ENCODE results near the gene MRAS.

DNA sequence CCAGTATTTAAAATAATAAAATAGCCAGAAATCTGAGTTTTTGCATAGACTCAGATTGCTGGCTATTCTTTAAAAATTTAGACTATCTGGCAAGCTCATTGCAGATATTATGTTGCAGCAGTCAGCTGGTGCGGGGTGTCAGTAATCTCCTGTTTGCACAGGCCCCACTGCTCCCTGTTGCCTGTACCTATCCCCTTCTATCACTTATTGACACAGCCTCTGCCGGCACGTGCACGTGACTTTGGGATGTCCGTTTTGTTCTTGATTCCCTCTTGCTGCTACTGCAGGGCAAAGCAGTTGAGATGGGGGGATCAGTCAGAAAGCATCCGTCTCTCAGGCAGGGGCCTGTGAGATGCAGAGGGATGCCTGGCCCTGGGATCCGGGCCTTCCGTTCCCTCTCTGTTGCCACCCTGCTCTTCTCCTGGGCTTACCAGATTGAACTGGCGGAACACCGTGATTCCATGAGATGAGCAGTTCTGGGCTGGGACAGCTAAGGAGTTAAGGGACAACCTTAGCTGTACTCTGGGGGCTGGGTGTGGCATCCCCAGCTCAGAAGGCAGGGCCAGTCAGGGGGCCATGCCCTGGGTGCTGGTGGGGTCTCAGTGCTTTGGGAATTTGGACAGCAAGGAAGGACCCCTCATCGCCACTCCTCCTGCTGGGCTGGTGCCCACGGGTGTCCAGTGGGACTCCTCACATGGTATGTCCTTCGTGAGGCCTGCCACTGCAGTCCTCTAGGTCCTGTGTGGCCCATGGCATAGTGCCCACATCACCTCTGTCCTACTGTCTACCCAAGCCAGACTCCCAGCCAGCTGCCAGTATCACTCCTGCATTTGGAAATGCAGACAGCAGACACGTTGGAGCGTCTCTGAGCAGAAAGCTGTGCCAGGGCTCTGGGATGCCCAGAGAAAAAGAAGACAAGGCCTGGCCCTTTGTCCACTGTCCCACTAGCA is 11.8 kb downstream of the MRAS start:
- TF ChIP-seq, protein P1, sequence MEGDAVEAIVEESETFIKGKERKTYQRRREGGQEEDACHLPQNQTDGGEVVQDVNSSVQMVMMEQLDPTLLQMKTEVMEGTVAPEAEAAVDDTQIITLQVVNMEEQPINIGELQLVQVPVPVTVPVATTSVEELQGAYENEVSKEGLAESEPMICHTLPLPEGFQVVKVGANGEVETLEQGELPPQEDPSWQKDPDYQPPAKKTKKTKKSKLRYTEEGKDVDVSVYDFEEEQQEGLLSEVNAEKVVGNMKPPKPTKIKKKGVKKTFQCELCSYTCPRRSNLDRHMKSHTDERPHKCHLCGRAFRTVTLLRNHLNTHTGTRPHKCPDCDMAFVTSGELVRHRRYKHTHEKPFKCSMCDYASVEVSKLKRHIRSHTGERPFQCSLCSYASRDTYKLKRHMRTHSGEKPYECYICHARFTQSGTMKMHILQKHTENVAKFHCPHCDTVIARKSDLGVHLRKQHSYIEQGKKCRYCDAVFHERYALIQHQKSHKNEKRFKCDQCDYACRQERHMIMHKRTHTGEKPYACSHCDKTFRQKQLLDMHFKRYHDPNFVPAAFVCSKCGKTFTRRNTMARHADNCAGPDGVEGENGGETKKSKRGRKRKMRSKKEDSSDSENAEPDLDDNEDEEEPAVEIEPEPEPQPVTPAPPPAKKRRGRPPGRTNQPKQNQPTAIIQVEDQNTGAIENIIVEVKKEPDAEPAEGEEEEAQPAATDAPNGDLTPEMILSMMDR (IDR thresholded peaks at IDR 0.05; ENCODE audit: poor library complexity) = no peak
- no peak for TF ChIP-seq EZH2 (IDR thresholded peaks at IDR 0.05; ENCODE audit: borderline replicate concordance)
